GM12874 (cell line): ENCODE data around the gene TEX36.

Experiments used
- CTCF ChIP-seq: IDR thresholded peaks from 2 replicates; pipeline ENCODE4 v1.5.1; 2011; ENCODE audit warnings: low read depth, mild to moderate bottlenecking, control low read depth, low read length, moderate library complexity; ENCODE audit not compliant: insufficient read depth

TEX36 gene

GRCh38 chr10:125711110-125711750 lies 28.3 kb upstream of the TEX36 start:
- no peak for TF ChIP-seq CTCF

GRCh38 chr10:125709553-125710474 lies 26.9 kb upstream of the TEX36 start:
- no peak for TF ChIP-seq CTCF

DNA sequence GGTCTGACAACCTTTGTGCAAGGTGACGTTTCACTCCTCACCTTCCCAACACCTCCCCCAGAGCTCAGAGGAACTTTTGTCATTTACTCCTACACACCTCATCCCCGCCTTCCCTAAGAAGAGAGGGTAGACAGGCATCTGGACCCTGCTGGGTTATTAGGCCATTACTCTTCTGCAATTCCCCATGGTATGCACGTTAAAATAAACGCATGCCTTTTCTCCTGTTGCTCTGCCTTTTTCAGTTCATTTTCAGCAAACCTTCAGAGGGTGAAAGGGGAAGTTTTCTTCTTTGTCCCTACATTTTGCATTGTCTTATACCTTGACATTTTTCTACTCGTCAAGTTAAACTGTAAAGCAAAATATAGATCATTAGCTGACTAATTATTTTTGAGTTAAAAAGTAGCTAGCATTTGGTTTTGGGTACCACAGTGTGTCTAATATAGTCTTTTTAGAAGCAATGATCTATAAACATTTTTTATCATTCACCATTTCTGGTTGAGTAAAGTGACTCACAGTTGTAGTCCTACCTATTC lies 26.1 kb upstream of the TEX36 start:
- no peak for TF ChIP-seq CTCF

GRCh38 chr10:125707541-125708468 lies 24.8 kb upstream of the TEX36 start:
- no peak for TF ChIP-seq CTCF

DNA sequence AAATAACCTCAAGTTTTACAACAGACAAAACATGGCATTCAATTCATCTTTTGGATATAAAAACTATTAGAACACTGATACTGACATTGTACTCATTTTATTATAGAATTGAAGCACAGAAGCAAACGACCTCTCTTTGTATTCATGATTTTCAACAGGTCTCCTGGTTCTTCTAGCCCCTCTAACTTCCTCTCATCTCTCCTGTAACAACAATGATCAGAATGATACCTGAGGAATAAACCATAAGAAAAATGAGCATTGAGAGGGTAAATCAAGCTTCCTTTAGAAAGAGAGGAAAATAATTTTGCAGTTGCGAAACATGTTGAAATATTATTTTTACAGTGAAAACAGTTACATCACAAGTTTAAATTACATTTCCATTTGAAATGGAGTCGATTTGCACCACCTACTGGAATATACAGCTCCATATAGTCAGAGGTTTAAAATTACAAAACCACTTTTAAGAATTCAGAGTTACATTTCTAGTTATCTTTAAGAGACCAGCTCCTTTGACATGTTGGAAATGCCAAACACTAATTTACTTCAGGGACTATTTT lies 17.5 kb upstream of the TEX36 start:
- TF ChIP-seq CTCF, result no peak

DNA sequence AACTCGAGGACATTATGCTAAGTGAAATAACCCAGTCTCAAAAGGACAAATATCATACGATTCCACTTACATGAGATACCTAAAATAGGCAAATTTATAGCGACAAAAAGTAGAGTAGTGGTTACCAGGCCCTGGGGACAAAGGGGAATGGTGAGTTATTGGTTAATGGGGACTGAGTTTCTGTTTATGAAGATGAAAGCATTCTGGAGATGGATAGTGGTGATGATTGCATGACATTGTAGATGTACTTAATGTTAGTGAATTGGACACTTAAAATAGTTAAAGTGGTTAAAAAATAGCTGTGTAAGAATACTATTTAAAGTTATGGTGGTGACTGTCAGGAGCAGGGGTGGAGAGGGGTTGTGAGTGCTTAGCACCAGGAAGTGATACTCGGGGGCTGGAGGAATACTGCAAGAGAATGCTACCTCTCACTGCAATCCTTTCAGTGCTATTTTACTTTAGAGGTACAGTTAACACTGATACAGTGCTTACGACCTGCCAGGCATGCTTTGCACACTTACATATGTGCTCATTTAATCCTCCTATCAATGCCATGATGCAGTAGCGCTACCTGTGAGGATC lies 16.7 kb upstream of the TEX36 start:
- no peak for TF ChIP-seq CTCF
